Measurements from ENCODE around the gene VSTM4. TPM values are rescaled to one million over a fixed set of nuclear protein-coding genes. Genes with fewer than 3 reads are reported as not detected.

Gene VSTM4
- total and polyA plus RNA-seq, 3 experiments from 2014 or later = 0.07 to 0.09 TPM; not detected in 1

- no peak overlapping the region for H3K27ac Mint-ChIP-seq
- ChIA-PET POLR2A (no interaction called here), CTCF (no interaction called here)
- no peak for DNase-seq
- H3K27me3 Mint-ChIP-seq = peaks cover 0 to 7% of the 10 kb centered on the region in 2 donors
- Histone ChIP-seq H3K4me1 (ENCODE audit: insufficient read depth, low read length) (no peaks in the 10 kb centered on the region), H3K27ac (ENCODE audit: low read depth, low read length) (no peak overlapping the region), H3K36me3 (ENCODE audit: insufficient read depth, low read length) (no peaks in the 10 kb centered on the region), H3K27me3 (ENCODE audit: insufficient read depth, low read length, poor library complexity, severe bottlenecking) (no peaks in the 10 kb centered on the region), H3K9me3 (ENCODE audit: low read length) (no peaks in the 10 kb centered on the region), H3K4me3 (ENCODE audit: low read length) (no peak overlapping the region)
- no peaks in the 10 kb centered on the region for H3K36me3 Mint-ChIP-seq
- H3K4me1 Mint-ChIP-seq = no peaks in the 10 kb centered on the region
- H3K4me3 Mint-ChIP-seq = no peak overlapping the region
- H3K9me3 Mint-ChIP-seq = no peaks in the 10 kb centered on the region
Observed at GRCh38 chr10:48993627-48994026, 121.7 kb downstream of the VSTM4 start.

GRCh38 chr10:48990226-48990625 lies 125.1 kb downstream of the VSTM4 start:
- DNase-seq = no peak
- Histone ChIP-seq H3K27ac (ENCODE audit: low read depth, low read length) (no peak overlapping the region), H3K4me3 (ENCODE audit: low read length) (no peak overlapping the region), H3K4me1 (ENCODE audit: insufficient read depth, low read length) (no peaks in the 10 kb centered on the region), H3K36me3 (ENCODE audit: insufficient read depth, low read length) (no peaks in the 10 kb centered on the region), H3K9me3 (ENCODE audit: low read length) (no peaks in the 10 kb centered on the region), H3K27me3 (ENCODE audit: insufficient read depth, low read length, poor library complexity, severe bottlenecking) (no peaks in the 10 kb centered on the region)
- Mint-ChIP-seq H3K4me1 (no peaks in the 10 kb centered on the region), H3K4me3 (no peak overlapping the region), H3K9me3 (no peaks in the 10 kb centered on the region), H3K36me3 (no peaks in the 10 kb centered on the region), H3K27me3 (peaks cover 0 to 7% of the 10 kb centered on the region in 2 donors), H3K27ac (no peak overlapping the region)
- CTCF ChIA-PET = no interaction called here
- POLR2A ChIA-PET = no interaction called here

DNA sequence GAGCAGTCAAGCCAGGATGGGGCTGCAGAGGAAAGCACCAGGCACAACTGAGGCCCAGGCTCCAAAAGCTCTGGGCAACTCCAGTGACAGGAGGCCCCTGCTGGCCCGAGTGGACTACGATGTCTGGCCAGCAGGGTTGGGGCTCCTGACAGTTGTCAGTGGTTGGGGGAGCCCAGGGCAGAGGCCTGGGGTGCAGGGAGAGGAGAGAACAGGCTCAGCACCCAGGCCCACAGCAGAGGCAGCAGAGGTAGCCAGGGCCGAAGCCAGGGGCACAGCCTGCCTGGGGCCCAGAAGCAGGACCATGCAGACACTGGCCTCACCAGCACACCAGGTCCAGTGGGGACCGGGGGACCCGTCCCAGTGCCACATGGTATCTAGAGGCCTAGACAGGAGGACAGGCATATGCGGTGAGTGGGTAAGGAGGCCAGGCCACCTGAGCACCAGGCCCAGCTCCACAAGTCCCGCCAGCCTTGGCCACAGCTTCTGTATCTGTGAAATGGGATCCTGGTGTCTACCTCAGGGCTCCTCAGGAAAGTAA lies 129.6 kb downstream of the VSTM4 start:
- H3K27me3 Mint-ChIP-seq = peaks cover 2 to 4% of the 10 kb centered on the region in 2 donors
- Histone ChIP-seq H3K27me3 (ENCODE audit: insufficient read depth, low read length, poor library complexity, severe bottlenecking) (no peaks in the 10 kb centered on the region), H3K36me3 (ENCODE audit: insufficient read depth, low read length) (no peaks in the 10 kb centered on the region), H3K9me3 (ENCODE audit: low read length) (no peaks in the 10 kb centered on the region), H3K4me3 (ENCODE audit: low read length) (no peak overlapping the region), H3K27ac (ENCODE audit: low read depth, low read length) (no peak overlapping the region), H3K4me1 (ENCODE audit: insufficient read depth, low read length) (no peaks in the 10 kb centered on the region)
- no peak overlapping the region for H3K4me3 Mint-ChIP-seq
- CTCF ChIA-PET = no interaction called here
- no peaks in the 10 kb centered on the region for H3K9me3 Mint-ChIP-seq
- H3K4me1 Mint-ChIP-seq = peaks cover 0 to 1% (median 0%) of the 10 kb centered on the region in 3 donors
- DNase-seq = no peak
- no peak overlapping the region for H3K27ac Mint-ChIP-seq
- POLR2A ChIA-PET = no interaction called here
- H3K36me3 Mint-ChIP-seq = no peaks in the 10 kb centered on the region

DNA sequence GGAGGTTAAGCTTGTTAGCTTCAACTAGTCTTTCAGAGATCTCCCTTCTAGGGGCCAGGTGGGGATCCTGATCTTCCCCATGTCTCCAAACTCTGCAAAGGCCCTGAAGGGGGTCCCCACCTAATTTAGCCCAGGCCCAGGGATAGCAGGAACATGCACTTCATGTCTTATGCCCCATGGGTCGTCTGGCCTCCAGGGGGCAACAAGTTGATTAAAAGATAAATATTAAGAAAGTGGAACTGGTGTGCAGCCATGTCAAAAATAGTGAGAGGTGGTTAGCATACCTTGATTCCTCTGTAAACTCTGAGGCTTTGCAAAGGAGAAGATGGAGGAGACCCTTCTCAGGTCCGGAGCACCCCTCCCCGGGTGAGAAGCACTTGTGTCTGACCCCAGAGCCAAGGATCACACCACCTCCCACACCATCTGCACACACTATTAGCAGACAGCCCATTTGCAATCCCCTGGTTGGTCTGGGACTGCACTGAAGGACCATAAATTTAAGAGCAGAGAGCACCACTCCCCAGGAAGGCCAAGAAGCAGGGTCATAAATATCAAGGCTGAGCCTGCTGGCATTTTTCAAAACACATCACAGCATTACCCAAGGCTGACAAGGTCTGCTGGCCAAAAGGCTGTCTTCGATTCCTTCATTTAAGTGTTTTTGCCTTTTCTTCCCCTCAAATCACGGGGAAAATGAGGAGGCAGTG lies 131.5 kb downstream of the VSTM4 start:
- no peaks in the 10 kb centered on the region for H3K27me3 ChIP-seq (ENCODE audit: insufficient read depth, low read length, poor library complexity, severe bottlenecking)
- H3K27ac ChIP-seq (ENCODE audit: low read depth, low read length) = no peak overlapping the region
- ChIA-PET CTCF (no interaction called here), POLR2A (no interaction called here)
- H3K4me1 ChIP-seq (ENCODE audit: insufficient read depth, low read length) = no peaks in the 10 kb centered on the region
- H3K4me1 Mint-ChIP-seq = peaks cover 0 to 1% (median 0%) of the 10 kb centered on the region in 3 donors
- no peak overlapping the region for H3K27ac Mint-ChIP-seq
- H3K4me3 Mint-ChIP-seq = no peak overlapping the region
- H3K27me3 Mint-ChIP-seq = peaks cover 0 to 2% of the 10 kb centered on the region in 2 donors
- no peak overlapping the region for H3K4me3 ChIP-seq (ENCODE audit: low read length)
- no peaks in the 10 kb centered on the region for H3K9me3 Mint-ChIP-seq
- no peak for DNase-seq
- H3K9me3 ChIP-seq (ENCODE audit: low read length) = no peaks in the 10 kb centered on the region
- no peaks in the 10 kb centered on the region for H3K36me3 ChIP-seq (ENCODE audit: insufficient read depth, low read length)
- no peaks in the 10 kb centered on the region for H3K36me3 Mint-ChIP-seq

DNA sequence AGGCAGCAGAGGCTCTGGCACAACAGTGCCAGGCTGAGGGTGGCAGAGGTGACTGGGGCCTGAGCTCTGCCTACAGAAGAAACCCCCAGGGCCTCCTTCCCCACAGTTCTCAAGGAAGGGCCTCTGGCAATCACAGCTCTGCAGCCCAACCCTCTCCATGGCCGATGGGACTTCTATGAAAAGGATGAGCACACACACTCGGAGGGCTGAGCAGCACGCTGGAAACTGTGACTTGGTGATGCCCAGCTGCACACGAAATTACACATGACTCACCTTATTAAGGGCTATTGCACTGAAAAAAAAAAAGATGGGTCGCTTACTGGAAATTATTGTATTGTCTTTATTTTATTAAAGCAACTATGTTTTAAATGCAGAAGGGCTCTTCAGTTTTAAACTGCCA lies 132.7 kb downstream of the VSTM4 start:
- H3K9me3 ChIP-seq (ENCODE audit: low read length) = no peaks in the 10 kb centered on the region
- H3K27me3 Mint-ChIP-seq = peaks cover 0 to 2% of the 10 kb centered on the region in 2 donors
- H3K9me3 Mint-ChIP-seq = no peaks in the 10 kb centered on the region
- H3K4me3 Mint-ChIP-seq = no peak overlapping the region
- H3K4me1 Mint-ChIP-seq = peaks cover 0 to 1% (median 0%) of the 10 kb centered on the region in 3 donors
- ChIA-PET POLR2A (no interaction called here), CTCF (no interaction called here)
- no peaks in the 10 kb centered on the region for H3K4me1 ChIP-seq (ENCODE audit: insufficient read depth, low read length)
- H3K36me3 Mint-ChIP-seq = no peaks in the 10 kb centered on the region
- no peak for DNase-seq
- H3K27ac ChIP-seq (ENCODE audit: low read depth, low read length) = no peak overlapping the region
- H3K27me3 ChIP-seq (ENCODE audit: insufficient read depth, low read length, poor library complexity, severe bottlenecking) = no peaks in the 10 kb centered on the region
- H3K4me3 ChIP-seq (ENCODE audit: low read length) = no peak overlapping the region
- peak overlapping the region in 1 of 8 donors; percentile 13 for H3K27ac Mint-ChIP-seq
- no peaks in the 10 kb centered on the region for H3K36me3 ChIP-seq (ENCODE audit: insufficient read depth, low read length)

GRCh38 chr10:48981310-48981907 lies 133.9 kb downstream of the VSTM4 start:
- H3K36me3 Mint-ChIP-seq = no peaks in the 10 kb centered on the region
- POLR2A ChIA-PET = no interaction called here
- CTCF ChIA-PET = no interaction called here

GRCh38 chr10:48978318-48978717 lies 137.0 kb downstream of the VSTM4 start:
- H3K27me3 Mint-ChIP-seq = peaks cover 0 to 3% of the 10 kb centered on the region in 2 donors
- Histone ChIP-seq H3K27ac (ENCODE audit: low read depth, low read length) (no peak overlapping the region), H3K4me1 (ENCODE audit: insufficient read depth, low read length) (no peaks in the 10 kb centered on the region), H3K9me3 (ENCODE audit: low read length) (no peaks in the 10 kb centered on the region), H3K4me3 (ENCODE audit: low read length) (no peak overlapping the region), H3K27me3 (ENCODE audit: insufficient read depth, low read length, poor library complexity, severe bottlenecking) (no peaks in the 10 kb centered on the region), H3K36me3 (ENCODE audit: insufficient read depth, low read length) (no peaks in the 10 kb centered on the region)
- no peak overlapping the region for H3K4me3 Mint-ChIP-seq
- DNase-seq = no peak
- H3K27ac Mint-ChIP-seq = peak overlapping the region in 1 of 8 donors; percentile 59
- no peaks in the 10 kb centered on the region for H3K36me3 Mint-ChIP-seq
- ChIA-PET POLR2A (no interaction called here), CTCF (interaction anchor here (1.6 kb wide), 1 partner anchor 12 kb away, joined by 3 read pairs; no protein-coding TSS in a partner anchor)
- H3K4me1 Mint-ChIP-seq = peaks cover 0 to 1% (median 0%) of the 10 kb centered on the region in 3 donors
- H3K9me3 Mint-ChIP-seq = no peaks in the 10 kb centered on the region

More at GRCh38 chr10:48981310-48981907, 133.9 kb downstream of the VSTM4 start:
- Histone ChIP-seq H3K27me3 (ENCODE audit: insufficient read depth, low read length, poor library complexity, severe bottlenecking) (no peaks in the 10 kb centered on the region), H3K36me3 (ENCODE audit: insufficient read depth, low read length) (no peaks in the 10 kb centered on the region), H3K9me3 (ENCODE audit: low read length) (no peaks in the 10 kb centered on the region), H3K4me1 (ENCODE audit: insufficient read depth, low read length) (no peaks in the 10 kb centered on the region), H3K4me3 (ENCODE audit: low read length) (no peak overlapping the region), H3K27ac (ENCODE audit: low read depth, low read length) (no peak overlapping the region)
- Mint-ChIP-seq H3K4me1 (peaks cover 0 to 1% (median 0%) of the 10 kb centered on the region in 3 donors), H3K27me3 (peaks cover 0 to 2% of the 10 kb centered on the region in 2 donors), H3K9me3 (no peaks in the 10 kb centered on the region), H3K27ac (peak overlapping the region in 1 of 8 donors; percentile 68), H3K4me3 (no peak overlapping the region)
- peak in 3 of 5 donors; percentile 6 to 15 (median 9) for DNase-seq

- no peak overlapping the region for H3K27ac ChIP-seq (ENCODE audit: low read depth, low read length)
- ChIA-PET POLR2A (no interaction called here), CTCF (no interaction called here)
- no peaks in the 10 kb centered on the region for H3K9me3 Mint-ChIP-seq
- no peaks in the 10 kb centered on the region for H3K36me3 ChIP-seq (ENCODE audit: insufficient read depth, low read length)
- H3K4me1 ChIP-seq (ENCODE audit: insufficient read depth, low read length) = no peaks in the 10 kb centered on the region
- no peaks in the 10 kb centered on the region for H3K27me3 ChIP-seq (ENCODE audit: insufficient read depth, low read length, poor library complexity, severe bottlenecking)
- H3K4me1 Mint-ChIP-seq = no peaks in the 10 kb centered on the region
- H3K4me3 Mint-ChIP-seq = no peak overlapping the region
- no peak overlapping the region for H3K27ac Mint-ChIP-seq
- no peaks in the 10 kb centered on the region for H3K36me3 Mint-ChIP-seq
- no peak overlapping the region for H3K4me3 ChIP-seq (ENCODE audit: low read length)
- peaks cover 5% of the 10 kb centered on the region in 2 donors for H3K27me3 Mint-ChIP-seq
- no peak for DNase-seq
- no peaks in the 10 kb centered on the region for H3K9me3 ChIP-seq (ENCODE audit: low read length)
Observed at GRCh38 chr10:48976196-48976595, 139.1 kb downstream of the VSTM4 start.

All from CD8-positive, alpha-beta memory T cell (primary cell).